Fibroblast of skin of left biceps (primary cell): Measurements from ENCODE around the gene HEPHL1.
A peak's percentile ranks its signal among the peaks of the same experiment; 100 is the strongest.
"Not testable (repeated sequence)": the region's sequence is repeated elsewhere in the genome, so short reads cannot be mapped to it uniquely, and the experiment has no call there.

ENCODE experiments used
- DNase-seq, 2 experiments: peaks; one replicate each; pipeline ENCODE4 v3.0.0-alpha.2; 2013; ENCODE audit warnings: low read depth in 2 of 2

HEPHL1 gene

GRCh38 chr11:94089341-94089740, 68.2 kb downstream of the HEPHL1 start:
- DNase-seq = no peak

- DNase-seq = no peak
Measured at GRCh38 chr11:94090401-94090800, 69.2 kb downstream of the HEPHL1 start.

GRCh38 chr11:94091091-94091490, 69.9 kb downstream of the HEPHL1 start:
- DNase-seq = no peak

GRCh38 chr11:94100253-94100652, 79.1 kb downstream of the HEPHL1 start:
- DNase-seq = no peak

- no peak for DNase-seq
Measured at GRCh38 chr11:94103471-94103870, 82.3 kb downstream of the HEPHL1 start.

GRCh38 chr11:94104734-94105133, 83.6 kb downstream of the HEPHL1 start:
- DNase-seq = no peak

GRCh38 chr11:94106716-94107115, 85.6 kb downstream of the HEPHL1 start:
- no peak for DNase-seq

GRCh38 chr11:94107363-94107762, 86.2 kb downstream of the HEPHL1 start:
- DNase-seq = no peak

GRCh38 chr11:94111241-94111640, 90.1 kb downstream of the HEPHL1 start:
- DNase-seq = no peak

DNA sequence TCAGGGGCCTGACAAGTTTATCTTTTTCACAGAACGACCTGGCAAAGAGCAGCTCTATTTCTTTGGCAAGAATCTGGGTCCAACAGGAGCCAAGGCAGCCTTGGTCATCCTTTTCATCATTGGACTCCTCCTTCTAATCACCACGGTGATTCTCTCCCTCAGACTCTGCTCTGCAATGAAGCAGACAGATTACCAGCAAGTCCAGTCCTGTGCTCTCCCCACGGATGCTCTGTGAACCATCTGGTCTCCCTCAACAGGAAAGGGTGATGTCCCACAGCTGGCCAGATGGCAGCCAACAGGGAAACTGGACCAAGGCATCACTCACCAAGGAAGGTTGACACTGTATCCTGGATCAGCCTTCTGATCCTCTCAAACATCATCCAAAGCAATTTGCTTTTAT, 90.5 kb downstream of the HEPHL1 start:
- no peak for DNase-seq

- no peak for DNase-seq
Measured at GRCh38 chr11:94112206-94112953, 91.2 kb downstream of the HEPHL1 start.

GRCh38 chr11:94117197-94117574, 96.0 kb downstream of the HEPHL1 start:
- DNase-seq = no peak

DNA sequence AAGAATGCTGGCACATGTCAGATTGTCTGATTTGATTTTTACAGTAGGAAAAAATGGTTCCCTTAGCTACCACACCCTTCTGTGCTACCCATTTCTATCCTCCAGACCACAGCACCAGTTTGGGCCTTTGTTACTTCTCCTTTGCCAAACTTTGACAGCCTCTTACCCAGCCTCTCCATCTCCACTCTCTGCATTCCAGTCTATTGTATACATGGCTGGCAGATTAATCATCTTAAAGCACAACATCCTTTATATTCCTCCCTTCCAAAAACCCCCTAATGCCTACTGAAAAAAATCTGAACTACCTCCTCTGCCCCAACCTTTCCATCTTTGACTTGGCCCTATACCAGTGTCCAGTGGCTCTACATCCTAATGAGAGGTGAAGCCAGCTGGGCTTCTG, 96.7 kb downstream of the HEPHL1 start:
- DNase-seq = no peak

GRCh38 chr11:94119676-94120075, 98.5 kb downstream of the HEPHL1 start:
- not testable (repeated sequence) for DNase-seq

DNA sequence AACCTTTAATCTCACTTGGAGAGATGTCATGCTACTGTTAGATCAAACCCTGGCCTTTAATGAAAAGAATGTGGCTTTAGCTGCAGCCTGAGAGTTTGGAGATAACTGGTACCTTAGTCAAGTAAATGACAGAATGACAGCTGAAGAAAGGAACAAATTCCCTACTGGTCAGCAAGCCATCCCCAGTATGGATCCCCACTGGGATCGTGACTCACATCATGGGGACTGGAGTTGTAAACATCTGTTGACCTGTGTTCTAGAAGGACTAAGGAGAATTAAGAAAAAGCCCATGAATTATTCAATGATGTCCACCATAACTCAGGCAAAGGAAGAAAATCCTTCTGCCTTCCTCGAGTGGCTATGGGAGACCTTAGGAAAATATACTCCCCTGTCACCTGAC, 99.4 kb downstream of the HEPHL1 start:
- DNase-seq = not testable (repeated sequence)

GRCh38 chr11:94120946-94121345, 99.8 kb downstream of the HEPHL1 start:
- no peak for DNase-seq

DNA sequence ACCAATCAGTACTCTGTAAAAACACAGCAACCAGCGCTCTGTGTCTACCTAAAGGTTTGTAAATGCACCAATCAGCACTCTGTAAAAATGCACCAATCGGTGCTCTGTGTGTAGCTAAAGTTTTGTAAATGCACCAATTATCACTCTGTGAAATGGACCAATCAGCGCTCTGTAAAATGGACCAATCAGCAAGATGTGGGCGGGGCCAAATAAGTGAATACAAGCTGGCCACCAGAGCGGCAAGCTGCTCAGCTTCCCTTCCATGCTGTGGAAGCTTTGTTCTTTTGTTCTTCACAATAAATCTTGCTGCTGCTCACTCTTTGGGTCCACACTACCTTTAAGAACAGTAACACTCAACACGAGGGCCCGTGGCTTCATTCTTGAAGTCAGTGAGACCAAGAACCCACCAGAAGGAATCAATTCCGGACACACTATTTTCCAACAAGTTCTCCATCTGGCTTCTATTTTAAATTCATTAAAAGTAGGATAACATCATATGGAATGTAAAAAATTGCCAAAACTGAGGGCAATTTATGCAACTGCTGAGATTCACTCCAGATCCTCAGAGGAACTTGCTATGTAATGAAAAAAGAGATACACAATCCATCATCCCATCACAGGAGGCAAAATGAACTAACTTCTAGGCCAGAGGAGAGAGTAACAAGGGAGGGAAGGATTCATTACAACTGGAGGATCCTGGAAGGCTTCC, 104.4 kb downstream of the HEPHL1 start:
- peak; percentile 74 to 77 for DNase-seq

DNA sequence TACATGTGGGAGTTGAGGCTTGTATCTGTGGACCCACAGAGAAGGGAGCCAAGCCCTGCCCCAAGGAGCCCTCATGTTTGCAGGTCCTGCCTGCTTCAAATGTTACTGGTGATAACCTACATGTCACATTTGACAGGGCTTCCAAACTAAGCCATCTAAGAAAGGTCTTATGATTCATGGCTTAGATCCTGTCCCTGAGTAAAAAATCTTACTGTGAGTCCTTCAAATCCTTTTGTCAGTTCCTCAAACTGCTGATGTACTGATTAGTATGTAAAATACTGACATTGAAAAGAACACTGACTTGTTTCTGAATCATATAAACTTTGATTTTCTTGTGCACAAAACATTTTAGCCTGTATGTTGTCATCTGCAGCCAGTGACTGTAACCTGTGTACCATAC, 106.5 kb downstream of the HEPHL1 start:
- DNase-seq = no peak

GRCh38 chr11:94128291-94128745, 107.2 kb downstream of the HEPHL1 start:
- DNase-seq = no peak

- DNase-seq = peak in 1 of 2 experiments; percentile 49
Measured at GRCh38 chr11:94128746-94129511, 107.8 kb downstream of the HEPHL1 start, which contains the start of gene PANX1. Gene PANX1, plus strand, starts transcription at chr11:94128841. Its CDS starts 472 bp downstream, at chr11:94129313.

- no peak for DNase-seq
Measured at GRCh38 chr11:94129512-94130297, 108.6 kb downstream of the HEPHL1 start.
